NK-92 treated with Interleukin-12 subunit alpha and Interleukin-12 subunit beta, amount 100 ng/mL, for 24 hours (cell line): Measurements from ENCODE around the gene EFCAB6.

Experiments used
- DNase-seq: peaks from one replicate; lab custom pipeline; 2025; lab: John Stamatoyannopoulos, UW

EFCAB6 gene

GRCh38 chr22:43802897-43803495 lies 9.1 kb downstream of the EFCAB6 start:
- DNase-seq, result no peak

GRCh38 chr22:43800970-43801369 lies 11.1 kb downstream of the EFCAB6 start:
- no peak for DNase-seq

GRCh38 chr22:43798492-43798891 lies 13.6 kb downstream of the EFCAB6 start:
- DNase-seq, result no peak

GRCh38 chr22:43796567-43796966 lies 15.5 kb downstream of the EFCAB6 start:
- no peak for DNase-seq

- DNase-seq, result no peak
These were observed 16.8 kb downstream of the EFCAB6 start for GRCh38 chr22:43795320-43795719.

GRCh38 chr22:43792905-43793304 lies 19.2 kb downstream of the EFCAB6 start:
- DNase-seq, result no peak

- no peak for DNase-seq
These were observed 22.7 kb downstream of the EFCAB6 start for GRCh38 chr22:43789452-43789851.

- DNase-seq, result no peak
These were observed 28.3 kb downstream of the EFCAB6 start for GRCh38 chr22:43783777-43784176.

GRCh38 chr22:43782448-43782847 lies 29.7 kb downstream of the EFCAB6 start:
- no peak for DNase-seq

GRCh38 chr22:43777286-43777685 lies 34.8 kb downstream of the EFCAB6 start:
- DNase-seq, result no peak

GRCh38 chr22:43776081-43776670 lies 35.9 kb downstream of the EFCAB6 start:
- DNase-seq, result no peak

- DNase-seq, result no peak
These were observed 37.7 kb downstream of the EFCAB6 start for GRCh38 chr22:43774318-43774915.

- DNase-seq, result no peak
These were observed 39.3 kb downstream of the EFCAB6 start for GRCh38 chr22:43772831-43773230.

- DNase-seq, result no peak
These were observed 56.7 kb downstream of the EFCAB6 start for GRCh38 chr22:43755452-43755851.

- DNase-seq, result no peak
These were observed 57.1 kb downstream of the EFCAB6 start for GRCh38 chr22:43755011-43755410.

- DNase-seq, result no peak
These were observed 57.9 kb downstream of the EFCAB6 start for GRCh38 chr22:43754176-43754575.

GRCh38 chr22:43753688-43754087 lies 58.4 kb downstream of the EFCAB6 start:
- no peak for DNase-seq

- no peak for DNase-seq
These were observed 61.4 kb downstream of the EFCAB6 start for GRCh38 chr22:43750751-43751150.

- DNase-seq, result no peak
These were observed 62.6 kb downstream of the EFCAB6 start for GRCh38 chr22:43749473-43749872.

- DNase-seq, result no peak
These were observed 64.2 kb downstream of the EFCAB6 start for GRCh38 chr22:43747877-43748276.

GRCh38 chr22:43747058-43747457 lies 65.0 kb downstream of the EFCAB6 start:
- DNase-seq, result no peak

- no peak for DNase-seq
These were observed 66.2 kb downstream of the EFCAB6 start for GRCh38 chr22:43745783-43746356.

- no peak for DNase-seq
These were observed 66.7 kb downstream of the EFCAB6 start for GRCh38 chr22:43745411-43745770.
